ENCODE results near the gene NR1H2.
"Not testable (repeated sequence)": the region's sequence is repeated elsewhere in the genome, so short reads cannot be mapped to it uniquely, and the experiment has no call there.

Gene NR1H2

DNA sequence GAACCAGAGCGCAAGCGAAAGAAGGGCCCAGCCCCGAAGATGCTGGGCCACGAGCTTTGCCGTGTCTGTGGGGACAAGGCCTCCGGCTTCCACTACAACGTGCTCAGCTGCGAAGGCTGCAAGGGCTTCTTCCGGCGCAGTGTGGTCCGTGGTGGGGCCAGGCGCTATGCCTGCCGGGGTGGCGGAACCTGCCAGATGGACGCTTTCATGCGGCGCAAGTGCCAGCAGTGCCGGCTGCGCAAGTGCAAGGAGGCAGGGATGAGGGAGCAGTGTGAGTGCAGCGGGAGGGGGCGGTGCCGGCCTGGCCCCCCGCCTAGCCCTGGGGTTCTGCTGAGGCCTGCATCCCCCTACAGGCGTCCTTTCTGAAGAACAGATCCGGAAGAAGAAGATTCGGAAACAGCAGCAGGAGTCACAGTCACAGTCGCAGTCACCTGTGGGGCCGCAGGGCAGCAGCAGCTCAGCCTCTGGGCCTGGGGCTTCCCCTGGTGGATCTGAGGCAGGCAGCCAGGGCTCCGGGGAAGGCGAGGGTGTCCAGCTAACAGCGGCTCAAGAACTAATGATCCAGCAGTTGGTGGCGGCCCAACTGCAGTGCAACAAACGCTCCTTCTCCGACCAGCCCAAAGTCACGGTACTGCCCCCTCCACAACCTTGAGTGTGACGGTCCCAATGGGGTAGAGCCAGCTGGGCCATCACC is 2.1 kb downstream of the NR1H2 start:
- no peak for DNase-seq (ENCODE audit: low read depth, low spot score)

DNA sequence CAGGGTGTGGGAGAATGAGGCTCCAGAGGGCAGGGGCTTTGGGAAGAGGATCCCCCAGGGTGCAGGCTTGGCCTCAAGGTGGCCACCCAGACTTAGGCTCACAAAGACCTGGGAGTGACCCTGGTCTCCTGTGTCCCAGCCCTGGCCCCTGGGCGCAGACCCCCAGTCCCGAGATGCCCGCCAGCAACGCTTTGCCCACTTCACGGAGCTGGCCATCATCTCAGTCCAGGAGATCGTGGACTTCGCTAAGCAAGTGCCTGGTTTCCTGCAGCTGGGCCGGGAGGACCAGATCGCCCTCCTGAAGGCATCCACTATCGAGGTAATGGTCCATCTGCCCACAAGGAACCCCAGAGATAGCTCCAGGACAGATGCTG is 2.6 kb downstream of the NR1H2 start:
- no peak for DNase-seq (ENCODE audit: low read depth, low spot score)

DNA sequence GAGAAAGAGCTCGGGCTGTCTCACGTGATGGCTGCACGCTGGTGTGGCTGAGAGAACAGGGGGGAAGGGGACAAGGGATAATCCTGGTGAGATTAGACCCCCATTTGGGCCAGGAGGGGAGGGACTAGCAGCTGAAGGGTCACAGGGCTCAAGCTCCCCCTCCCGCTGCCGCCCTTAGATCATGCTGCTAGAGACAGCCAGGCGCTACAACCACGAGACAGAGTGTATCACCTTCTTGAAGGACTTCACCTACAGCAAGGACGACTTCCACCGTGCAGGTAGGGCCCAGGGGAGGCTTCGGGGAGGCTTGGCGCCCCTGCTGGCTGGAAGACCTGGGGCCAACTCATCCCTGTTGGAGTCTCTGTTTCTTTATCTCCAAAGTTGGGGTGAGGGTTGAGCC is 3.3 kb downstream of the NR1H2 start:
- no peak for DNase-seq (ENCODE audit: low read depth, low spot score)

DNA sequence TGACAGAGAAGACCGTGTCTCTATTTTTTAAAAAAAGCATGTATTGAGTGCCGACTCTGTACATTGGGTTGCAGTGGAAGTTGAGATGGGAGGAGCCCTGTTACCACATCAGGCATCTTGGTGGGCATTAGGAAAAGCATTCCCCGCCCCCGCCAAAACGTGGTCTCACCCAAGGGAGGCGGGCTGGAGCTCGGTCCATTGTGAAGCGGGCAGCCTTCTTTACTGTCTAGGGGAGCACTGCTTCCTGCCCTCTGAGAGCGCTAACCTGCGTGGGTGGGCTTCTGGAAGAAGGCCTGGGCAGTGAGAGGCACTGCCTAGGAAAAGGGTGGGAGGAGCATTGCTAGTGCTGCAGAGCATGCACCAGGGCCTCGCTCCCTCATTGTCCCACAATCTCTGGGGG is 3.9 kb downstream of the NR1H2 start:
- no peak for DNase-seq (ENCODE audit: low read depth, low spot score)

DNA sequence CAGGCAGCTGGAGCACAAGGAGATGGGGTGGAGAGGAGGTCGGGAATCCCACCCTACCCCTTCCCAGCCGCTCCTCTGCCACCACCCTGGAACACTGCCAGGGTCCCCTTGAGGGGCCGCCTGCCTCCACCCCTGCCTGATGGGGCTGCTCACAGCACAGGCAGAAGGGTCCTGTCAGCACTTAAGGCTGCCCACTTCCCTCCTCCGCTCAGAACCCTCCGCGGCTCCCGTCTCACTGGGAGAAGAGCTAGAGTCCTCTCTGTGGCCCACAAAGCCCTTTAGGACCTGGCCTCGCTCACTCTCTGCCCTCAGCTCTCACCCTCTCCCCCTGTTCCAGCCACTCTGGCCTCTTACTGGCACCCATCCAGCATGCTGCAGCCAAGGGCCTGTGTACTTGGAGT is 4.5 kb downstream of the NR1H2 start:
- no peak for DNase-seq (ENCODE audit: low read depth, low spot score)

DNA sequence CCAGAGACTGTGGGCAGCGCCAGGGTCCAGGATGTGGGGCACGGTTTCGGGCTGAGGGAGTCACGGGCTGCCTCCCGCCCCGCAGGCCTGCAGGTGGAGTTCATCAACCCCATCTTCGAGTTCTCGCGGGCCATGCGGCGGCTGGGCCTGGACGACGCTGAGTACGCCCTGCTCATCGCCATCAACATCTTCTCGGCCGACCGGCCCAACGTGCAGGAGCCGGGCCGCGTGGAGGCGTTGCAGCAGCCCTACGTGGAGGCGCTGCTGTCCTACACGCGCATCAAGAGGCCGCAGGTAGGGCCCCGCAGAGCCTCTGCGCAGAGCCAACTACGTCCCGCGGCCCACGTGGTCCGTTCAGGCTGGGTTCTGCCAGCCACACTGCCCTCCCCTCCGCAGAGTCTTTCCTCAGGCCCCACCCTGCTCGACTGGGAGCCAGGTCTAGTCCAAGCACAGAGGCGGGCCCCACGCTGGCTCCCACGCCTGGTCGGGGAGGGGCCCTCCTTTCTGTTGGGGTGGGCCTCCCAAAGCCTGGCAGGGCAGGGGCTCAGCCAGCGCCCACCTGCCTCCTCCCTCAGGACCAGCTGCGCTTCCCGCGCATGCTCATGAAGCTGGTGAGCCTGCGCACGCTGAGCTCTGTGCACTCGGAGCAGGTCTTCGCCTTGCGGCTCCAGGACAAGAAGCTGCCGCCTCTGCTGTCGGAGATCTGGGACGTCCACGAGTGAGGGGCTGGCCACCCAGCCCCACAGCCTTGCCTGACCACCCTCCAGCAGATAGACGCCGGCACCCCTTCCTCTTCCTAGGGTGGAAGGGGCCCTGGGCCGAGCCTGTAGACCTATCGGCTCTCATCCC is 5.8 kb downstream of the NR1H2 start:
- DNase-seq (ENCODE audit: low read depth, low spot score): no peak

DNA sequence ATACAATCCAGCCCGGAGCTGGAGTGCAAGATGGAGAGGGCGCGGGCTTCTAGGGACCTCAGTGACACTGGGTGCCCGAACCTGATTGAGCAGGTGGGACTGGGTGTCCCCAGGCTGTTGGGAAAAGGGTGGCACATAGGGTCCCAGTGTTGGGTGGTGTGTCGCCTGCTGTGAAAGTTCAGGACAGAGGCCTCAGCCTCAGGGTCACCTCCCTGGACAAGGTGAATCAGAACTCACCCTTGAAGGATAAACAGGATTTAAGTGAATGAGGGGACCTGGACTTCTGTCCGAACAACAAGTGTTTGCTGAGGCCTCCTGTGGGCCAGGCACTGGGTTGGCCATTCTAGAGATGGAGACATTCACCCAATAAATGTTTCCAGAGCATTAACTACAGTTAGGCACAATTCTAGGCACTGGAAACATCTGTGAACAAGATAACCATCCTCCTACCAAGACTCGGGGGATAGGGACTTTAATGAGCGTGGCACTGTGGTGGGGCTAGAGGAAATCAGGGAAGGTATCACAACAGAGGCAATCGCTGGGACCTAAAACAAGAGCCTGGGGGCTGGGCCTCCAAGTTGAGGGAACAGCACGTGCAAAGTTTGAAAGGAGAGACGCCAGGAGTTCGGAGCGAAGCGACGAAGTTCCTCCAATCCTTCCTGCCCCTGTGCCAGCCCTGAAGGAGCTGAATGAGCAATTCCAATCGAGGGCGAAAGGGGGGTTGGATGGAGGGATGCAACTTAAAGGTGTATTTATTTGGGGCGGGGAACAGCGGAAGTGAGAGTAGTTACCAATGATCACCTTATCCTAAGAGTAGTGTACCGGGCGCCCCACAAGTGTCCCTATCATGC is 7.0 kb downstream of the NR1H2 start:
- no peak for DNase-seq (ENCODE audit: low read depth, low spot score)

DNA sequence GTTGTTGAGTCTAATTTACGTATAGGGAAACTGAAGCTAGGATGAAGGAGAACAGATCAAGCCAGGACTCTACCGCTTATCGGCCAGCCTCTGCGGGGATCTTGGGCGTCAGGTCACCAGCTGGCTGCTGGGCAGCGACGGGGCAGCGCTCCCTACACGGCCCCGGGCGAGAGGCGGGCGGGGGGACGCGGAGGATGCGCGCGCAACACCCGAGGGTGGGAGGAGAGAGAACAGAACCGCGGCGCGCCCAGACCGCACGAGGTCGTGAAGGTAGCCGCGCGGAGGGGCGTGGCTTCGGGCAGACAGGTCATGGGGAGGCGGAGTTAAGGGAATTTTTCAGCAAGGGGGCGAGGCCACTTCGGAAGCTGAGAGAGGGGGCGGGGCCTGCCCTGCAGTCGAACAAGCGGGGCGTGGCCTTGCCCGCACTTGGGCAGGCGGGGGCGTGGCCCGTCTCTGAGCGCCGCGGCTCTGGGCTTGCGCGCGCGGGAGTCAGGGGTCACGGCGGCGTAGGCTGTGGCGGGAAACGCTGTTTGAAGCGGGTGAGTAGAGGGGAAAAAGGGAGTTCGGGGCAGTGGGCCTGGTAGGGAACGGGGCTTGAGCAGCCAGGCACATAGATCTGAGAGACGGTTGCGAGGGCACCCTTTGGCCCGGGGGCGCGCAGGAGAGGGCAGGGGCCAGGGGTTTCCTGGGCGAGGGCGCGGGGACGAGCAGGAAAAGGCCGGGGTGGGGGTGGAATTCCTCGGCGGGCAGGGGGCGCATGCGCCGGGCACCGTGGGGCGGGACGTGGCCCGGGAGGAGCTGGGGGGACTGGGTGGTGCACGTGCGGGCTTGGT is 7.8 kb downstream of the NR1H2 start, which contains the start of gene POLD1:
TSS of gene POLD1 (plus strand) at position 496 of the 833 bp plus-strand sequence. CDS start 14,505 bp downstream, outside the sequence.
- DNase-seq (ENCODE audit: low read depth, low spot score): peak; percentile 99

DNA sequence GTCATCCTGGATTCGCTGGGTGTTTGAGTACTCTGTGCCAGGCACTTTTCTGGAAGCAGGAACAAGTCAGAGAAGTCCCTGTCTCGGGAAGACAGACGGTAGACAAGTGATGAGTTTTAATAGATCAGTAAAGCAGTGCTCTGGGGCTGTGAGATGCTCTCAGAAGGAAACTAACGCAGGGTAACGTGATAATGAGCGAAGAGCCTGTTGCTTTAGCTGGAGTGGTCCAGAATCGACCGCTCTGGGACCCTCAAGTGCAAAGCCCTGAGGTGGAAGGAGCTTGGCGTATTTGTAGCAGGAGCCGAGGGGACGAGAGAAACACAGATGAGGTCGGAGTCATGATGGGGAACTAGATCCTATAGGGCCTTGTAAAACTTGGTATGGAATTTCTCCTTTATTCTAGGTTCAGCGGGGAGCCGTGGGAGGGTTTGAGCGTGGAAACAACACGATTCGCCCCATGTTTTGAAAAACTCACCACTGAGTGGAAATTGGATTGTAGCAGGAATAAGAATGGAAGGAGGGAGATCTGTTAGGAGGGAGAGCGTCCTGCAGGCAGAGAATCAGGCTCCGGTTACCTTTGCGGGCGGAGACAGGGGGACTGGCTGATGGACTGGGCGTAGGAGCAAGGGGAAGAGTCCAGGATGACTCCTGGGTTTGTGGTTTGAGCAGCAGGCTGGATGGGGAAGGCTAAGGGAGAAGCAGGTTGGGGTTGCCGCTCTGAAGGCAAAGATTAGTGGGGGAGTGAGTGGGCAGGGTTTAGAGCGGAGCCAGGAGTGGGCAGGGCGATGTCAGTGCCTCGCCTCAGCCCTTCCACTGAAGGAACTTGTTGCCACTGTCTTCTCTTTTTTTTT is 8.7 kb downstream of the NR1H2 start:
- peak; percentile 29 for DNase-seq (ENCODE audit: low read depth, low spot score)

DNA sequence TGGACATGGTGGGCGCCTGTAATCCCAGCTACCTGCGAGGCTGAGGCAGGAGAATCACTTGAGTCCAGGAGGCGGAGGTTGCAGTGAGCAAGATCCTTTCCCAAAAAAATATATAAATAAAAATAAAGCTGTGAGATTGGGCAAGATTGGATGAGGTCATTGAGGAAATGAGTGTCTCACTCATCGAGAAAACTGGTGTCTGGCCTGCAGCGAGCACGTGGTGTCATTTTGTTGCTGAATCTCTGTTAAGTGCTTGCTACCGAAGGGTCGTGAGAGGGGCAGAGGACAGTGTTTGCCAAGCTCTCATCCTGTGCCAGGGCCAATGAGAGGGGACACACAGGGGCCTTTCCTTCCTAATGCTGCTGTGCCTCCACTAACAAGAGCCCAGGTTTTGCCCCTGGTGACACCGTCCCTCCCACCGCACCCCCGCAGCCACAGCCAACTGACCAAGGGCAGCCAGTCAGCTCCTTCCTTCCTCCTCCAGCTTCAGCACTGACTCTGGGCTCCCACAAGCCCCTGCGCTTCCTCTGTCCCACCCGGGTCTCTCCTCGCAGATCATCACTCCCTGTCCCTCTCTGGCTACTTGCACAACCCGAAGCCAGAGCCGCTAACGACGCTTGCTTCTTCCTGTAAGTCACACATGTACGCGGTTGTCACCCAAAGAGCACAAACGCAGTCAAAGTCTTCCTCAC is 11.1 kb downstream of the NR1H2 start:
- no peak for DNase-seq (ENCODE audit: low read depth, low spot score)

DNA sequence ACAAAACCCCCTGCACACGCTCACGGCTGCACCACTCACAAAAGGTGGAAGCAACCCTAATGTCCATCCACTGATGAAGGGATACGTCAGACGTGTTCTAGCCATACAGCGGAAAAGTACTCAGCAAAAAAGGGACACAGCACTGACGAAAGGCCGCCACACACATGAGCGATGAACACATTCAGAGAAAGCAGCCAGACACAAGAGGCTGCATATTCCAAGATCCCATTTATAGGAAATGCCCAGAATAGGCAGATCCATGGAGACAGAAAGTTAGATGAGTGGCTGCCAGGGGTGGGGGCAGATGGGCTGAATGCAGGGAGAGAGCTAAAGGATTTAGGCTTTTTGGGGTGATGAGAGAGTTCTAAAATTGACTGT is 11.6 kb downstream of the NR1H2 start:
- no peak for DNase-seq (ENCODE audit: low read depth, low spot score)

DNA sequence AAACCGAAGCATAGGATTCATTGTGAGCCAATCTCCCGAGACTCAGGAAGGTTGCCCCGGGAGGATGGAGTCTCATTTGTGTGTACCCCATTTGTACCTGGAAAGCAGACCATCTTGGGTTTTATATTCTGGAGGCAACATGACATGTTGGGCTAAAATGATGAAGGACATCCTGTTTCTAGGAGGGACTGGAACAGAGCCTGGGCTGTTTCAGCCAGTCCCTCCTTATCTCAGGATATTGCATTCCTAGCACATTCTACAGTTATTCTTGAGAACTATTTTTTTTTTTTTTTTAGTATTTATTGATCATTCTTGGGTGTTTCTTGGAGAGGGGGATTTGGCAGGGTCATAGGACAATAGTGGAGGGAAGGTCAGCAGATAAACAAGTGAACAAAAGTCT is 14.0 kb downstream of the NR1H2 start:
- DNase-seq (ENCODE audit: low read depth, low spot score): not testable (repeated sequence)

DNA sequence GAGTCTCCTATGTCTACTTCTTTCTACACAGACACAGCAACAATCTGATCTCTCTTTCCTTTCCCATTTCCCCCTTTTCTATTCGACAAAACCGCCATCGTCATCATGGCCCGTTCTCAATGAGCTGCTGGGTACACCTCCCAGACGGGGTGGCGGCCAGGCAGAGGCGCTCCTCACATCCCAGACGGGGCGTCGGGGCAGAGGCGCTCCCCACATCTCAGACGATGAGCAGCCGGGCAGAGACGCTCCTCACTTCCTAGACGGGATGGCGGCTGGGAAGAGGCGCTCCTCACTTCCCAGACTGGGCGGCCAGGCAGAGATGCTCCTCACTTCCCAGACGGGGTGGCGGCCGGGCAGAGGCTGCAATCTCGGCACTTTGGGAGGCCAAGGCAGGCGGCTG is 14.7 kb downstream of the NR1H2 start:
- DNase-seq (ENCODE audit: low read depth, low spot score): not testable (repeated sequence)

DNA sequence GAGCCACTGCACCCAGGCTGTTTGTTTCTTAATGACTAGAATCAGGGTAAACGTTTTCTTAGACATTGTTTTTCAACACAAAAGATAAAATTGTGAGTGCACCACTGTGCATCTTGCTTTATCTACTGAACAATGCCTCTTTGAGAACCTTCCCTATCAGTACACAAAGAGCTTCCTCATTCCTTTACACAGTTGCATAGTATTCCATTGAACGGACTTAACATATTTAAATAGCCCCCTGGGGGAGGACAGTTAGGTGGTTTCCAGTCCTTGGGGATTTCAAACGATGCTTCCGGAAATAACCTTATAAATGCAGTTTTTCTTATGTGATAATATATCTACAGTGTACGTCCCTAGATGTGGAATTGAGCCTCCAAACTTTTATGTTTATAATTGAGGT is 16.5 kb downstream of the NR1H2 start:
- no peak for DNase-seq (ENCODE audit: low read depth, low spot score)

DNA sequence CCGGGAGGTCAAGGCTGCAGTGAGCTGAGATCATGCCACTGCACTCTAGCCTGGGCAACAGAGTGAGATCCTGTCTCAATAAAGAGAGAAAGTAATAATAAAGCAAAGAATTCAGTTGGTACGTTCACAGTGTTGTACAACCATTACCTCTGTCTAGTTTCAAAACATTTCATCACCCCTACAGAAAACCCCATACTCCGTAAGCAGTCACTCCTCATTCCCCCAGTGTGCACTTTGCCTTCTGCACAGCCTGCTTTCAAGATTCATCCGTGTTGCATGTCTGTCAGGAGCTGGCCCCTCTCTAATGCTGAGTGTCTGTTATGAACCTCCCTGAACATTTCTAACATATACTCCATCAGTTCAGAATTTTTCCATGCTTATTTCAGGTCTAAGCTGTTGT is 17.3 kb downstream of the NR1H2 start:
- DNase-seq (ENCODE audit: low read depth, low spot score): no peak

DNA sequence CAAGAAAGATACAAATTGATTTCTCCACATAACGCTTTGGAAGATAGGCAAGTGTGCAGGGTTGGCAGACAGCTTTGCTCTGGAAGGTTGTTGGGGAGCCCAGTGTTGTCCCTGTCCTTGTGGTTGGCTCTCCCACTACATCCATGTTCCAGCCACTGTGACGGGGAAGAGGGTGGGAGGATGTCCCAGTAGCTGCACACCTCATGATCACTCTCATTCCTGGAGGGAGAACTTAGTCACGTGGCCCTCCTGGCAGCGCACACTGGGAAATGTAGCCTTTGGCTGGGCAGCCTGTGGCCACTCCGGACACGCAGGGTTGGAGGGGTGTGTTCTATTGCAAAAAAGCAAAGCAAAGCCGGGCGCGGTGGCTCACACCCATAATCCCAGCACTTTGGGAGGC is 17.8 kb downstream of the NR1H2 start:
- DNase-seq (ENCODE audit: low read depth, low spot score): no peak

DNA sequence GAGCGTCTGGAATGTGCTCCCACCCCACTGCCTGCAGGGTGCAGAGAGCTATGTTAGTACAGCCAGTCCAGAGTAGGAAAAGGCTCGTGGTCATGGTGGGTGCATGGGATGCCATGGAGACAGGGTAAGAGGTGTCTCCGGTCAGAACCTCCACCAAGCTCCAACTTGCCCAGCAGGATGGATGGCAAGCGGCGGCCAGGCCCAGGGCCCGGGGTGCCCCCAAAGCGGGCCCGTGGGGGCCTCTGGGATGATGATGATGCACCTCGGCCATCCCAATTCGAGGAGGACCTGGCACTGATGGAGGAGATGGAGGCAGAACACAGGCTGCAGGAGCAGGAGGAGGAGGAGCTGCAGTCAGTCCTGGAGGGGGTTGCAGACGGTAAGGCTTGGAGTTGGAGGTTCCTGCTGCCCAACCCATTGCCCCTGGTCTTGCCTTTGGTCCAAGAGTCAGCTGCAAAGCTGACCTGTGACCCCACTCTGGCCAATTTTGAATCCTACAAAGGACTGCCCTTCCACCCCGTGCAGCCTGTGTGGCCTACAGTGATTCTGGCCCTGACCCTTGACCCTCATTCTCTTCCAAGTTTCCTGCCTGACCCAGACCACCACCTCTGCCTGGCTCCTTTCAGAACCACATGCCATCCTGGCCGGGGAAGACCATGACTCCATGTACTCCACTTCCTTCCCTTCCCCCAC is 22.6 kb downstream of the NR1H2 start:
- no peak for DNase-seq (ENCODE audit: low read depth, low spot score)

DNA sequence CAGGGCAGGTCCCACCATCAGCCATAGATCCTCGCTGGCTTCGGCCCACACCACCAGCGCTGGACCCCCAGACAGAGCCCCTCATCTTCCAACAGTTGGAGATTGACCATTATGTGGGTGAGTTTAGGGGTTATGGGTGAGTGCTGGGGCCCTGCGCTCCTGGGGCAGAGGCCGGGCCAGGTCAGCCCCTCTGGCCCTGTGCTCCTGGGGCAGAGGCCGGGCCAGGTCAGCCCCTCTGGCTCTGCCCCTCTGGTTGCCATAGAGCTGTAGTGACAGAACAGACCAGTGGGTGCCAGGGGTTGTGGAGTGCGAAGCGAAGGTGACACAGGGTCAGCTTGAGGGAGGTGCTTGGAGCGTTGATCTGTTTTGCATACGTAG is 23.1 kb downstream of the NR1H2 start:
- DNase-seq (ENCODE audit: low read depth, low spot score): no peak

Measured in astrocyte of the hippocampus (primary cell).